Right cardiac atrium (tissue), 5 donors: ENCODE data around the gene CDKN2C. TPM values are rescaled to one million over a fixed set of nuclear protein-coding genes. Genes with fewer than 3 reads are reported as not detected.
"Not testable (repeated sequence)": the region's sequence is repeated elsewhere in the genome, so short reads cannot be mapped to it uniquely, and the experiment has no call there.

Experiments
- ATAC-seq, 2 donors: fragments of 200-7000 bp; cut with Tn5 transposase; one replicate each; pipeline versions ENCODE4 v1.8.0 to v1.9.1; 2020; ENCODE audit warnings: moderate library complexity in 2 of 2, mild to moderate bottlenecking in 1 of 2
- DNase-seq, 3 donors: peaks; one replicate each; pipeline ENCODE4 v3.0.0-alpha.2; 2020
- H3K27ac ChIP-seq: one replicate; pipeline ENCODE4 v1.5.1; 2013; ENCODE audit warnings: mild to moderate bottlenecking, low read length, control low read depth, moderate library complexity
- H3K27me3 ChIP-seq: one replicate; pipeline ENCODE4 v1.6.1; 2013; ENCODE audit not compliant: control insufficient read depth, insufficient read depth
- H3K4me1 ChIP-seq: one replicate; pipeline ENCODE4 v1.6.1; 2013; ENCODE audit warnings: low read length; ENCODE audit not compliant: control insufficient read depth, insufficient read depth
- H3K4me3 ChIP-seq: one replicate; pipeline ENCODE4 v1.5.1; 2013; ENCODE audit warnings: low read length, control low read depth
- H3K9me3 ChIP-seq: one replicate; pipeline ENCODE4 v1.6.1; 2013; ENCODE audit warnings: low read length; ENCODE audit not compliant: control insufficient read depth
- WGBS: extraction: QIAGEN DNeasy Blood & Tissue Kit; methylation state at CpG from one replicate; pipeline ENCODE4 v1.1.7; 2013; 5-methylcytosine and 5-hydroxymethylcytosine counted together
- intact Hi-C, 4 donors: fragments of 100-400 bp; cut with DNase I; formaldehyde crosslinking; loops; one replicate each; pipeline versions ENCODE4 v1.11.0 to v1.14.0; 2022 to 2023
- polyA plus RNA-seq: library from polyadenylated mRNA; stranded (reverse); fragments of 200-250 nt; gene quantifications from one replicate; pipeline ENCODE4 v1.2.3, GENCODE V29; 2013
- total RNA-seq, 4 donors: library from RNA; stranded (reverse); fragmentation: NEBNext Ultra II Directional; extraction: Animal tissue kit (Norgen Biotek cat#: 25700); gene quantifications; one replicate each; pipeline ENCODE4 v1.2.1, GENCODE V29; 2021
- donor health status: healthy with polysubstance abuse.
- donor health status: DM: no; HTN: yes; CAD: no.
- donor health status: DM: no; HTN: no; CAD: no.
- donor health status: DM: no; HTN: yes; CAD: no; lungs with severe emphysema.
- donor health status: DM: yes; HTN: yes; CAD: no.

The CDKN2C gene
- total and polyA plus RNA-seq, 5 donors = 9.5 to 25.5 (median 22.7) TPM

DNA sequence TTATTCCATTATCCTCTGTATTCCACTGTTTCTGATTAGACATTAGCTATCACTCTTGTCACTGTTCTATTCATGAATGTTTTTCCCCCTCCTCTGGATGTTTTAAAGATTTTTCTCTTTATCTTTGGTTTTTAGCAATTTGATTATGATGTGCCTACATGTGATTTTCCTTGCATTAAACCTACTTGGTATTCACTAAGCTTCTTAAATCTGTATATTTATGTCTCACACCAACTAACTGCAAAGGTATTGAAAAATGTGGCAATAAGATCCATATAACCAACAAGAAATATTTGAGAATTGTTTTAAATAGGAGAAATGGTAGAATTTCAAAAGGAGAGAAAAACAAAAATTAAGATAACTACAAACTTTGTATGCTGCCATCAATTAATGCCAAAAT is 35.2 kb upstream of the CDKN2C start:
- Histone ChIP-seq H3K9me3 (no peaks in the 10 kb centered on the region), H3K4me3 (no peak overlapping the region), H3K4me1 (no peaks in the 10 kb centered on the region), H3K27ac (no peak overlapping the region), H3K27me3 (no peaks in the 10 kb centered on the region)
- intact Hi-C loops = loop anchor here in 1 of 4 donors (5.0 kb wide), 1 partner anchor 107 kb away; no protein-coding TSS in a partner anchor
- ATAC-seq (no peak), DNase-seq (no peak)

GRCh38 chr1:50935276-50935675 is 34.8 kb upstream of the CDKN2C start:
- DNase-seq, ATAC-seq, H3K27ac ChIP-seq, H3K4me3 ChIP-seq, H3K9me3 ChIP-seq, H3K4me1 ChIP-seq, H3K27me3 ChIP-seq, intact Hi-C loops: not testable (repeated sequence)
- 97% methylated on average over 2 of the region's 2 CpGs for WGBS

- 81% methylated on average over 2 of the region's 2 CpGs for WGBS
- intact Hi-C loops = no loop called here
- H3K27me3 ChIP-seq = no peaks in the 10 kb centered on the region
These were observed 33.7 kb upstream of the CDKN2C start for GRCh38 chr1:50936321-50936720.

GRCh38 chr1:50940291-50940690 is 29.8 kb upstream of the CDKN2C start:
- 79% methylated on average over 3 of the region's 3 CpGs for WGBS
- Histone ChIP-seq H3K4me3 (no peak overlapping the region), H3K9me3 (no peaks in the 10 kb centered on the region), H3K4me1 (peaks cover 3% of the 10 kb centered on the region), H3K27me3 (no peaks in the 10 kb centered on the region), H3K27ac (no peak overlapping the region)
- DNase-seq (no peak), ATAC-seq (no peak)
- intact Hi-C loops = no loop called here

More at GRCh38 chr1:50936321-50936720, 33.7 kb upstream of the CDKN2C start:
- no peak overlapping the region for H3K27ac ChIP-seq
- DNase-seq (no peak), ATAC-seq (no peak)
- H3K4me3 ChIP-seq = no peak overlapping the region
- no peaks in the 10 kb centered on the region for H3K9me3 ChIP-seq
- H3K4me1 ChIP-seq = no peaks in the 10 kb centered on the region

- Histone ChIP-seq H3K9me3 (no peaks in the 10 kb centered on the region), H3K27ac (no peak overlapping the region), H3K4me3 (no peak overlapping the region), H3K4me1 (peaks cover 3% of the 10 kb centered on the region), H3K27me3 (no peaks in the 10 kb centered on the region)
- ATAC-seq (no peak), DNase-seq (no peak)
- 89% methylated on average over 1 of the region's 1 CpG for WGBS
- intact Hi-C loops = no loop called here
These were observed 27.7 kb upstream of the CDKN2C start for GRCh38 chr1:50942334-50942733.

DNA sequence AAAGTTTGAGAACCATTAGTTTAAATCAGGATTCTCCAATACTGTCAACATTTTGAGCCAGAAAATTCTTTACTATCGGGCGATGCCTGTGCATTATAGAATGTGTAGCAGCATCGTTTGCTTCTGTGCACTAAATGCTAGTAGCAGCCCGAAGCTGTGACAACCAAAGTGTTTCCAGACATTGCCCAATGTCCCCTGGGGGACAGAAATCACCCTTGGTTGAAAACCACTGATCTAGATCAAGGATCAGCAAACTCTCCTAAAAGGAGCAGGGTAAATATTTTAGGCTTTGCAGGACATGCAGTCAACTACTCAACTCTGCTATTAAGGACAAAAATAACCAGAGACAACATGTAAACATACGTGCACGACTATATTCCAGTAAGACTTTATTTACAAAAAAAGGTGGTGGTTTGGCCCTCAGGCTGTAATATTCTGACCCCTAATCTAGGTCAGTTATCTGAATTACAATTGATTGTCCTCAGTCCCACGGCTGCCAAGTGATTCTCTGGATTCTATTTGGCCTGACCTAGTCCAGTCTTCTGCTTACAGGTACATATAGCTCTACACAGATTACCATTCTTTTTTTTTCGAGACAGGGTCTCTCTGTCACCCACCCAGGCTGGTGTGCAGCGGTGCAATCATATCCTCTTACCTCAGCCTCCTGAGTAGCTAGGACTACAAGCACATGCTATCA is 20.6 kb upstream of the CDKN2C start:
- Histone ChIP-seq H3K27ac (no peak overlapping the region), H3K4me1 (peaks cover 1% of the 10 kb centered on the region), H3K27me3 (no peaks in the 10 kb centered on the region), H3K9me3 (no peaks in the 10 kb centered on the region), H3K4me3 (no peak overlapping the region)
- DNase-seq = no peak
- intact Hi-C loops = no loop called here
- no peak for ATAC-seq
- WGBS = 91% methylated on average over 9 of the region's 9 CpGs

- ATAC-seq (no peak), DNase-seq (no peak)
- H3K4me1 ChIP-seq = peaks cover 1% of the 10 kb centered on the region
- H3K4me3 ChIP-seq = no peak overlapping the region
- intact Hi-C loops = no loop called here
- H3K9me3 ChIP-seq = no peaks in the 10 kb centered on the region
- 79% methylated on average over 1 of the region's 1 CpG for WGBS
- no peaks in the 10 kb centered on the region for H3K27me3 ChIP-seq
- no peak overlapping the region for H3K27ac ChIP-seq
These were observed 19.6 kb upstream of the CDKN2C start for GRCh38 chr1:50950396-50950795.

GRCh38 chr1:50952566-50952965 is 17.5 kb upstream of the CDKN2C start:
- H3K27me3 ChIP-seq, H3K9me3 ChIP-seq, DNase-seq, H3K4me1 ChIP-seq, intact Hi-C loops, H3K27ac ChIP-seq, H3K4me3 ChIP-seq, ATAC-seq: not testable (repeated sequence)
- 98% methylated on average over 28 of the region's 31 CpGs for WGBS

DNA sequence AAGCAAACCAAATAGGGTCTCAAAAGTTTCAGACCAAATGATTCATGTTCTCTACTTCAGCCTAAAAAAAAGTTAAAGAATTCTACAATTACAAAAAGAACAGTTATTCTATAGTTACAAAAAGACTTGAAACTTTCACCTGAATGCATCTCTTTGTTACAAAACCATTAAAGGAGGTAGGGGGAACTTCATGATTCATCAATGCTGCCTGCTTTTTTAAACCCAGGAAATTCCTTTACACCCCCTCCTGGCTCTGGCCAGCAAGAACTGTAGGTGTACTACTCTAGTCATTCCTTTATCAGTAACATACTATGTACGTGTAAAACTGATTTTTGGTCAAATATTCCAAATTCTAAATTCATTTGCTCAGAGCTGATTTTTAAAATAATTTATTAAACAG is 14.9 kb upstream of the CDKN2C start:
- Histone ChIP-seq H3K4me3 (no peak overlapping the region), H3K27me3 (no peaks in the 10 kb centered on the region), H3K4me1 (no peaks in the 10 kb centered on the region), H3K9me3 (no peaks in the 10 kb centered on the region), H3K27ac (no peak overlapping the region)
- ATAC-seq (no peak), DNase-seq (no peak)
- intact Hi-C loops = no loop called here
- 32% methylated on average over 1 of the region's 1 CpG for WGBS

- ATAC-seq = no peak
- Histone ChIP-seq H3K4me1 (no peaks in the 10 kb centered on the region), H3K9me3 (no peaks in the 10 kb centered on the region), H3K27me3 (no peaks in the 10 kb centered on the region), H3K27ac (peak overlapping the region; percentile 77), H3K4me3 (peak overlapping the region; percentile 95)
- DNase-seq = peak in 1 of 3 donors; percentile 59
- intact Hi-C loops = no loop called here
- WGBS = under 1% methylated on average over 38 of the region's 38 CpGs
These were observed 10.6 kb upstream of the CDKN2C start for GRCh38 chr1:50959303-50959912.

DNA sequence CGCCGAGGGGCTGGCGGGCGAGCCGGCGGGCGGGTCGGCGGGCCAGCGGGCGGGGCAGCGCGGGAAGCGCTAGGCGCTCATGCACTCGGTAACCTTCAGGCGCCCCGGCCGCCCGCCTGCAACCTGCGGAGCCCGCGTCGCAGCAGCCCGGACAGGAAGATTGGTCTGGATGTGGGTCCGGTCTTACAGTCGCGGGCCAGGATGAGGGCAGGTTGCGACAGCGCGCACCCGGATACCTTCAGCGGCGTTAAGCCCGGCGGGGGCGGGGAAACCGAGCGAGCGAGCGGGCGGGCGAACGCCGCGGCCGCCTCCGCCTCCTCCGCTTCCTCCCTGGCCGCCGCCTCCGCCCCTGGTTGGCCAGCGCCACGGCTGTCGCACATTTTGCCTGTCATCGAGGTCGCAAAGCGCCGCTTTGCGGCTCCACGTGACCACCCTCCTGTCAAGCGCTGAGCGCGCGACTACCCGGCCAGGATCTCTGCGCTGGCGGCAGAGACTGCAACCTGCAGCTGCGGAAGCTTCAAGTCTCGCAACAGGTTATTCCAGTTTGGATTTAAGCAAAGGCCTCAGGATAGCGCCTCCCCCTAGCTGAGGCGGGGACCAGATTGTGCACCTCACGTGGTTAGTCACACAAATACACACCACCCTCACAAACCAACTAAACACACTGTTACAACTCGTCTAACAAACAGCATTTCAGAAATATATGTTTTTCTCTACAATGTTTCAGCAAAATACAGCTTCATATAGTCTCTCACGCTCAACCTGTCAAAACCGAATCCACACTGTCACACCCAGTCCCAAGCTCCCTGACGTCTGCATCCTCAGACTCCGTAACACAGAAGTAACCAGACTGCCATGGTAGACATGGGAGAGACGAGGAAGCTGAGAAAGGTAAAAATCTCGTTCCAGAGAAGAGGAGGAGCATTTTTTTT is 9.9 kb upstream of the CDKN2C start, which contains the start of gene FAF1:
Gene FAF1, minus strand, starts transcription at position 355 of the 932 bp plus-strand sequence. CDS start 456 bp downstream, outside the sequence.
- DNase-seq (peak; percentile 97 to 99 (median 99)), ATAC-seq (peak; percentile 98 to 99)
- no peaks in the 10 kb centered on the region for H3K4me1 ChIP-seq
- intact Hi-C loops = no loop called here
- H3K4me3 ChIP-seq = peak within 1 kb of the TSS; percentile 95
- WGBS = under 1% methylated on average over 80 of the region's 80 CpGs
- H3K27me3 ChIP-seq = no peaks in the 10 kb centered on the region
- H3K27ac ChIP-seq = peak within 1 kb of the TSS; percentile 98
- H3K9me3 ChIP-seq = no peaks in the 10 kb centered on the region
